ENCODE data around the gene CFAP54.
"Not testable (repeated sequence)": the region's sequence is repeated elsewhere in the genome, so short reads cannot be mapped to it uniquely, and the experiment has no call there.

The CFAP54 gene

GRCh38 chr12:96617178-96617577 lies 127.8 kb downstream of the CFAP54 start:
- DNase-seq (ENCODE audit: extremely low read depth in 1 of 2, low read depth in 1 of 2): no peak

GRCh38 chr12:96623155-96623554 lies 133.8 kb downstream of the CFAP54 start:
- DNase-seq (ENCODE audit: extremely low read depth in 1 of 2, low read depth in 1 of 2): no peak

GRCh38 chr12:96623656-96624217 lies 134.4 kb downstream of the CFAP54 start:
- DNase-seq (ENCODE audit: extremely low read depth in 1 of 2, low read depth in 1 of 2): no peak

GRCh38 chr12:96635844-96636243 lies 146.5 kb downstream of the CFAP54 start:
- DNase-seq (ENCODE audit: extremely low read depth in 1 of 2, low read depth in 1 of 2): no peak

GRCh38 chr12:96636895-96637294 lies 147.5 kb downstream of the CFAP54 start:
- DNase-seq (ENCODE audit: extremely low read depth in 1 of 2, low read depth in 1 of 2): no peak

GRCh38 chr12:96648923-96649322 lies 159.5 kb downstream of the CFAP54 start:
- DNase-seq (ENCODE audit: extremely low read depth in 1 of 2, low read depth in 1 of 2): no peak

GRCh38 chr12:96652870-96653269 lies 163.5 kb downstream of the CFAP54 start:
- DNase-seq (ENCODE audit: extremely low read depth in 1 of 2, low read depth in 1 of 2): no peak

GRCh38 chr12:96658075-96658474 lies 168.7 kb downstream of the CFAP54 start:
- DNase-seq (ENCODE audit: extremely low read depth in 1 of 2, low read depth in 1 of 2): no peak

- no peak for DNase-seq (ENCODE audit: extremely low read depth in 1 of 2, low read depth in 1 of 2)
Observed at GRCh38 chr12:96669786-96670185, 180.4 kb downstream of the CFAP54 start.

- no peak for DNase-seq (ENCODE audit: extremely low read depth in 1 of 2, low read depth in 1 of 2)
Observed at GRCh38 chr12:96670334-96670899, 181.0 kb downstream of the CFAP54 start.

GRCh38 chr12:96675519-96675918 lies 186.1 kb downstream of the CFAP54 start:
- DNase-seq (ENCODE audit: extremely low read depth in 1 of 2, low read depth in 1 of 2): not testable (repeated sequence)

GRCh38 chr12:96677363-96677762 lies 188.0 kb downstream of the CFAP54 start:
- no peak for DNase-seq (ENCODE audit: extremely low read depth in 1 of 2, low read depth in 1 of 2)

GRCh38 chr12:96687719-96688118 lies 198.3 kb downstream of the CFAP54 start:
- DNase-seq (ENCODE audit: extremely low read depth in 1 of 2, low read depth in 1 of 2): no peak

- DNase-seq (ENCODE audit: extremely low read depth in 1 of 2, low read depth in 1 of 2): no peak
Observed at GRCh38 chr12:96698521-96698920, 209.1 kb downstream of the CFAP54 start.

- no peak for DNase-seq (ENCODE audit: extremely low read depth in 1 of 2, low read depth in 1 of 2)
Observed at GRCh38 chr12:96698965-96699364, 209.6 kb downstream of the CFAP54 start.

GRCh38 chr12:96701856-96702255 lies 212.5 kb downstream of the CFAP54 start:
- DNase-seq (ENCODE audit: extremely low read depth in 1 of 2, low read depth in 1 of 2): no peak

- no peak for DNase-seq (ENCODE audit: extremely low read depth in 1 of 2, low read depth in 1 of 2)
Observed at GRCh38 chr12:96710127-96710745, 220.9 kb downstream of the CFAP54 start.

GRCh38 chr12:96711364-96711763 lies 222.0 kb downstream of the CFAP54 start:
- DNase-seq (ENCODE audit: extremely low read depth in 1 of 2, low read depth in 1 of 2): no peak

GRCh38 chr12:96714199-96714598 lies 224.8 kb downstream of the CFAP54 start:
- no peak for DNase-seq (ENCODE audit: extremely low read depth in 1 of 2, low read depth in 1 of 2)

GRCh38 chr12:96719660-96720362 lies 230.4 kb downstream of the CFAP54 start:
- no peak for DNase-seq (ENCODE audit: extremely low read depth in 1 of 2, low read depth in 1 of 2)

- DNase-seq (ENCODE audit: extremely low read depth in 1 of 2, low read depth in 1 of 2): no peak
Observed at GRCh38 chr12:96720363-96720705, 231.0 kb downstream of the CFAP54 start.

- not testable (repeated sequence) for DNase-seq (ENCODE audit: extremely low read depth in 1 of 2, low read depth in 1 of 2)
Observed at GRCh38 chr12:96729466-96729865, 240.1 kb downstream of the CFAP54 start.

Data from stimulated activated CD8-positive, alpha-beta memory T cell treated with anti-CD3 and anti-CD28 coated beads, Interleukin-7, amount 100 ng/mL, for 48 hours (primary cell).